Mucosa of descending colon (tissue), 3 donors: Measurements from ENCODE around the gene LTBP3. TPM values are rescaled to one million over a fixed set of nuclear protein-coding genes. Genes with fewer than 3 reads are reported as not detected.

Experiments
- ATAC-seq: fragments of 200-7000 bp; cut with Tn5 transposase; one replicate; pipeline ENCODE4 v1.9.1; 2020; ENCODE audit warnings: mild to moderate bottlenecking, moderate library complexity
- DNase-seq, 3 donors: peaks; one replicate each; pipeline ENCODE4 v3.0.0-alpha.2; 2020
- H3K36me3 ChIP-seq: fragments of 200-600 bp; one replicate; pipeline ENCODE4 v1.8.0; 2021; ENCODE audit warnings: low read depth, mild to moderate bottlenecking
- H3K4me1 ChIP-seq: fragments of 200-600 bp; one replicate; pipeline ENCODE4 v1.8.0; 2021; ENCODE audit warnings: low read depth, mild to moderate bottlenecking
- H3K4me3 ChIP-seq: fragments of 200-600 bp; one replicate; pipeline ENCODE4 v1.8.0; 2021; ENCODE audit warnings: mild to moderate bottlenecking
- H3K9me3 ChIP-seq: fragments of 200-600 bp; one replicate; pipeline ENCODE4 v1.8.0; 2021; ENCODE audit warnings: mild to moderate bottlenecking
- CTCF ChIP-seq: fragments of 200-600 bp; IDR thresholded peaks from one replicate; pipeline ENCODE4 v1.8.0; 2022; ENCODE audit warnings: antibody characterized with exemption, mild to moderate bottlenecking
- intact Hi-C, 2 donors: fragments of 100-400 bp; cut with DNase I in 1 of 2; cut with micrococcal nuclease in 1 of 2; formaldehyde crosslinking; loops; one replicate each; pipeline versions ENCODE4 v1.11.0 to v1.11.1; 2022; cut with DNase I, micrococcal nuclease
- total RNA-seq, 3 donors: library from RNA; stranded (reverse); fragmentation: NEBNext Ultra II Directional in 2 of 3; extraction: Animal tissue kit (Norgen Biotek cat#: 25700) in 2 of 3; gene quantifications; one replicate each; pipeline versions ENCODE4 v1.2.1 to v1.2.4, GENCODE V29; 2021 to 2023
- donor health status: DM: no; HTN: no; CAD: no; lungs with moderate emphysema.
- donor health status: DM: no; HTN: no; CAD: no.
- donor health status: DM: no; HTN: yes; CAD: no.

LTBP3 gene
- total RNA-seq, 3 donors from 2014 or later: 22.6 to 133 (median 36.7) TPM

DNA sequence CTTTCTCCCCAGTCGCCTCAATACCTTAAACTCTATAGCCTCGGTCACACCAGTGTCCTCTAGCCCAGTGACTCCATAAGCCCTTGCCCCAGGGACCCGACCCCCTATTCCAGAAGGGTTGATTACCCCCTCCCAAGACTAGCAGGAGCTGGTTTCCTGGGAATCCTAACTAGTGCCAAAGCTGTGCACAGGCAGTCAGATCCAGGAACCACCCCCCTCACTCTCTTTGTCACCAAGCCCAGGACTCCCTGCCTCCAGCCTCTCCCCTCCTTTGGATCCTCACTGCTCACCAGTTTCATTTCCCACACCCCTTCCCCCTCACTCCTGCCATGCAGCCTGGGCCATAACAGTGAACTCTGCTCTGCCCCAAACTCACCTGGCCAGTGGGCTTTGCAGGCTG, 9.8 kb downstream of the LTBP3 start:
- ATAC-seq (no peak), DNase-seq (no peak)
- H3K36me3 ChIP-seq: no peaks in the 10 kb centered on the region
- peaks cover 19% of the 10 kb centered on the region for H3K4me1 ChIP-seq
- no peak for TF ChIP-seq CTCF
- no peaks in the 10 kb centered on the region for H3K9me3 ChIP-seq
- no peak overlapping the region for H3K4me3 ChIP-seq
- intact Hi-C loops: no loop called here

- Histone ChIP-seq H3K4me3 (no peak overlapping the region), H3K9me3 (no peaks in the 10 kb centered on the region), H3K4me1 (peaks cover 19% of the 10 kb centered on the region), H3K36me3 (no peaks in the 10 kb centered on the region)
- DNase-seq: peak in 1 of 3 donors; percentile 57
- no peak for TF ChIP-seq CTCF
- intact Hi-C loops: no loop called here
- ATAC-seq: no peak
Measured at GRCh38 chr11:65547446-65548125, 10.6 kb downstream of the LTBP3 start.

- no peak for TF ChIP-seq CTCF
- no peaks in the 10 kb centered on the region for H3K9me3 ChIP-seq
- intact Hi-C loops: no loop called here
- H3K36me3 ChIP-seq: no peaks in the 10 kb centered on the region
- ATAC-seq (peak; percentile 92), DNase-seq (peak; percentile 98 to 99 (median 99))
- peaks cover 11% of the 10 kb centered on the region for H3K4me1 ChIP-seq
- H3K4me3 ChIP-seq: peak overlapping the region; percentile 22
Measured at GRCh38 chr11:65546217-65546958, 11.8 kb downstream of the LTBP3 start.

- Histone ChIP-seq H3K4me1 (peaks cover 12% of the 10 kb centered on the region), H3K4me3 (peak overlapping the region; percentile 22), H3K36me3 (no peaks in the 10 kb centered on the region), H3K9me3 (no peaks in the 10 kb centered on the region)
- DNase-seq (peak in 2 of 3 donors; percentile 53 to 60), ATAC-seq (peak; percentile 17)
- no peak for TF ChIP-seq CTCF
- intact Hi-C loops: no loop called here
Measured at GRCh38 chr11:65545853-65546216, 12.3 kb downstream of the LTBP3 start.

DNA sequence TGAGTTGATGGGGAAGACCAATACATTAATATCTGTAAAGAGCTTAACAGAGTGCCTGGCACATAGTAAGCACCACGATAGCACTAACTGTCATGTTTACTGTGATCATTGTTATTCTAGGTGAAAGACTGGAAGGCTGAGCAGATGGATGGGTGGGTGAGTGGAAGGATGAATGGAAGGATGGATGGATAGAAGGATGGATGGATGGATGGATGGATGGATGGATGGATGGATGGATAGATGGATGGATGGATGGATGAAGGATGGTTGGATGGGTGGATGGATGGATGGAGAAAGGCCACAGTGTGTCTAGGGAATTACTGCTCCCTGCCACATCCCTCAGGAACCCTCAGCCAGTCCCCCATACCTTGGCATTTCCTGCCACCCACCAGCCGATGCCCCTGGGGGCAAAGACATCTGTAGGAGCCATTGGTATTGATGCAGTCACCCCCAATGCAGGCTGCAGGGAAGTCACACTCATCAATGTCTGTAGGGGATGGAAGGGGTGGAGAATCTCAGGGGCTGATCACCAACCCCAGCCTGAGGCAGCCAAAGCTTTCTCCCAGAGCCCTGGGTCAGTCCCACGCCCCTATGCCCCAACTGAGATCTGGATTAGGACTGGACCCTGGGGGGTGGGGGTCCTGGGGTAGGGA, 15.3 kb downstream of the LTBP3 start:
- H3K4me3 ChIP-seq: no peak overlapping the region
- no peaks in the 10 kb centered on the region for H3K36me3 ChIP-seq
- intact Hi-C loops: no loop called here

More for the DNA sequence above, 15.3 kb downstream of the LTBP3 start:
- no peak for TF ChIP-seq CTCF
- H3K4me1 ChIP-seq: peaks cover 21% of the 10 kb centered on the region
- no peaks in the 10 kb centered on the region for H3K9me3 ChIP-seq
- no peak for DNase-seq
- ATAC-seq: no peak
